ENCODE data around the gene FARP1.
"Not testable (repeated sequence)": the region's sequence is repeated elsewhere in the genome, so short reads cannot be mapped to it uniquely, and the experiment has no call there.

Gene FARP1

GRCh38 chr13:98363326-98363725 is 220.4 kb downstream of the FARP1 start:
- DNase-seq (ENCODE audit: low read depth), result no peak

DNA sequence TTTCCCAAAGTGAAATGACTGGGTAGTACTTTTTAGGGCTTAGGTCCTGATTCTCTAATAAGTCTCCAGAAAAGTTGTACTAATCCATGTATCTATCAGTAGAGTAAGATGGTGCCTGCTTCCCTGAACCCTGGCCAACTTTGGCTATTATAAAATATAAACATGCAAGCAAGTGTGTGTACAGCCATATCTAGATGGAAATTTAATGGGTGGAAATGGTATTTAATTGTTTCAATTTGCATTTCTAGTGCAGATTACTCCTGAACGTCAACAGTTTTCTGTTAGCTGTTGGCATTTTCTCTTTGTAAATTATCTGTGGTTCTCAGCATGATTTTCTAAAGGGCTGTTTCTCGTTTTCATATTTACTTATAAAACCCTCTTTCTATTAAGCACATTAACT is 221.3 kb downstream of the FARP1 start:
- DNase-seq (ENCODE audit: low read depth), result no peak

DNA sequence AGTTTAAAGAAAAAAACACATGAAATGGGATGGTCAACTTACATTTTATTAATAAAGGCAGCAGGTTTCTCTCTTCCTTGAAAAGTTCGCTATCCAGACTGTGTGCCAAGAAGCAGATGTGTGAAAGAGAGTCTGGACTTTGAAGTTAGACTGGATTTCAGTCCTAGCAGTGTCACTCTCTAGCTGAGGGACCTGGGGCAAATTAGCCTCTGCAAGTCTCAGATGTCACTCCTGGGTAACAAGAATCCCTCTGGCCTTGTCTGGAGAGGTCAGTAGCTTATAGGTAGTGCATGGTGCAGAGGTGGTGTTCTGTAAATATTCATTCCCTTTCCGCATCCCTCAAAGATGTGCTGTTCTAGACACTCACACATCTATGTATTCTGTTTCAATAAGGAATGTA is 221.8 kb downstream of the FARP1 start:
- DNase-seq (ENCODE audit: low read depth), result no peak

GRCh38 chr13:98365302-98365701 is 222.4 kb downstream of the FARP1 start:
- no peak for DNase-seq (ENCODE audit: low read depth)

GRCh38 chr13:98366010-98366409 is 223.1 kb downstream of the FARP1 start:
- DNase-seq (ENCODE audit: low read depth), result no peak

- DNase-seq (ENCODE audit: low read depth), result no peak
These were observed 223.5 kb downstream of the FARP1 start for GRCh38 chr13:98366443-98366842.

- no peak for DNase-seq (ENCODE audit: low read depth)
These were observed 224.1 kb downstream of the FARP1 start for GRCh38 chr13:98366959-98367358.

DNA sequence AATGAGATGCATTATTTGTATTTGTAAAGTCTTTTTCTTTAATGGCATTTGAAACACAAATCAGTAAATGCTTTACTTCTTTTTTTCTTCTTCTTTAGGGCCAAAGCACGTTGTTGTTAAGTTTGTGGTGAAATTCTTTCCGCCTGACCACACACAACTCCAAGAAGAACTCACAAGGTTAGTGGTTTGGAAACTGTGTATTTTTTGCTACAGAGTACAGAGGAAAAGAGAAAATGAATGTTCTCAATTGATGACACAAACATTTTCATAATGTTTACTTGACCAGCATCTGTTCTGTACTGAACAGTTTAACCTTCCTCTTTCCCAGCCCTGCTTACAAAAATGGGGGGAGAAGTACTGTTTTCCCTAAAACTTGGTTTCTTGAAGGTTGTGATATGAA is 225.1 kb downstream of the FARP1 start:
- no peak for DNase-seq (ENCODE audit: low read depth)

DNA sequence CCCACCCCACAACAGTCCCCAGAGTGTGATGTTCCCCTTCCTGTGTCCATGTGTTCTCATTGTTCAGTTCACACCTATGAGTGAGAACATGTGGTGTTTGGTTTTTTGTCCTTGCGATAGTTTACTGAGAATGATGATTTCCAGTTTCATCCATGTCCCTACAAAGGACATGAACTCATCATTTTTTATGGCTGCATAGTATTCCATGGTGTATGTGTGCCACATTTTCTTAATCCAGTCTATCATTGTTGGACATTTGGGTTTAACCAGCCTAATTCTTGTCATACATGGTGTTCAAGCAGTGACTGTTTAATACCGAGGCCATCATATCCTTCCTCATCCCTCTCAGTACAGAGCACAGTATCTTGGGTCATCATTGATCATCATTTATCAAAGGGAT is 226.6 kb downstream of the FARP1 start:
- DNase-seq (ENCODE audit: low read depth), result not testable (repeated sequence)

GRCh38 chr13:98370261-98370660 is 227.4 kb downstream of the FARP1 start:
- DNase-seq (ENCODE audit: low read depth), result no peak

GRCh38 chr13:98370806-98371515 is 228.1 kb downstream of the FARP1 start:
- peak; percentile 60 for DNase-seq (ENCODE audit: low read depth)

GRCh38 chr13:98371516-98372023 is 228.7 kb downstream of the FARP1 start:
- no peak for DNase-seq (ENCODE audit: low read depth)

- DNase-seq (ENCODE audit: low read depth), result no peak
These were observed 230.0 kb downstream of the FARP1 start for GRCh38 chr13:98372876-98373275.

- DNase-seq (ENCODE audit: low read depth), result no peak
These were observed 231.9 kb downstream of the FARP1 start for GRCh38 chr13:98374750-98375149.

DNA sequence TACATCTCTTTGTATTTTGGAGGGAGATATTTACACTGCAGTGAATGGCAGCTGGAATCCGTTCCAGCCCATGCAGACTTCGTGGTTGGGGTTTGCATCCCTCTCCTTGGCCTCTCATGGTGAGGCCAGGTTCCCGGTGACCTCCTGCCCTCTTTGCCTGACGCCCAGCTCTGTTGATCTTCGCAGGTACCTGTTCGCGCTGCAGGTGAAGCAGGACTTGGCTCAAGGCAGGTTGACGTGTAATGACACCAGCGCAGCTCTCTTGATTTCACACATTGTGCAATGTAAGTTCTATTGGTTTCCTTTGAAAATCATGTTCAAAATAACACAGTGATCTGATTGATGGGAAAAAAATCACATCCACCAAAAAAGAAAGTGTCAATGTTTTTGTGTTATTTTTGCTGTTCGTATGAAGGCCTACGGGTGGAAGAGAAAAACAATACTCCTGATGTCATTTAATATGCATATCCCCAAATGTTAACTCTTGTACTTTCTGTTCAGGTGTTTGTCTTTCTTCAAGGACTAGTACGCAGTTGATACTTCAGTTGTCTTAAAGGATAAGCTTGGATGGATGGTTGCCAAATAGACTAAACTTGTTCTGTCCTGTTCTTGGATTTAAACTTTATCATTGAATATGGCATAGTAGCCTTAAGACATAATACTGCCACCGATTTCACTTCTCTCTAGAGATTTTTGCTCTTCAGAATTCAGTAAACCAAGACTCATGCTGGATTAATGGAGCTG is 234.9 kb downstream of the FARP1 start:
- DNase-seq (ENCODE audit: low read depth), result no peak

- no peak for DNase-seq (ENCODE audit: low read depth)
These were observed 241.8 kb downstream of the FARP1 start for GRCh38 chr13:98384739-98385138.

DNA sequence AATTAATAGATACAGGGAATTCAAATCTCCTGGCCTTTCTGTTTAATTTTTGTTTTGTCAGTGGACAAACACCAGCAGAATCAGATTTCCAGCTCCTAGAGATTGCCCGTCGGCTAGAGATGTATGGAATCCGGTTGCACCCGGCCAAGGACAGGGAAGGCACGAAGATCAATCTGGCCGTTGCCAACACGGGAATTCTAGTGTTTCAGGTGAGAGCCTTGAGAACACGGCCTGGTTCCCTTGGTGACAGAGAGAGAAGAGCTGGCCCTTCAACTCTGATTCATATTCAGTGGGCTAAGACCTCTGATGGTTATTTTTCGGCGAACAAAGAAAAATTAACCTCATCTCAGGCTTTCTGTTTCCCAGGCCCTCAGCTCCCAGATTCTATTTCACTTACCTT is 242.7 kb downstream of the FARP1 start:
- DNase-seq (ENCODE audit: low read depth), result no peak

DNA sequence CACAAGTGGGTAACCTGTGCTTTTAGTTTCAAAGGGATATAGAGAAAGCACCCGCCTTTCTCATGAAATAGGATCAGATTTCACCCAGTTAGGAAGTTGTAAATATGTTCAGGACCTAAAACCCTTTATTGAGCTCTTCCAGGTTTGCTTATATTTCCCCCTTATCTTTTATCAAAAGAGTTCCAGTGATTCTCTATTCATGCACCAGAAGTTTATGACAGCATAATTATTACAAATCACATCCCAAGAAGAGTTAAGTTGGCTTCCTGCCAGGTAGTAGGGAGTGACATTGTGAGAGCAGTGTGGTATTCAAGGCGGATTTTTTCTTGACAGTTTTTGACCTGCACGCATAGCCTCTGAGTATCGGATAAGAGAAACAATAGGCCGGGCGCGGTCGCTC is 243.7 kb downstream of the FARP1 start:
- no peak for DNase-seq (ENCODE audit: low read depth)

GRCh38 chr13:98389319-98389718 is 246.4 kb downstream of the FARP1 start:
- no peak for DNase-seq (ENCODE audit: low read depth)

DNA sequence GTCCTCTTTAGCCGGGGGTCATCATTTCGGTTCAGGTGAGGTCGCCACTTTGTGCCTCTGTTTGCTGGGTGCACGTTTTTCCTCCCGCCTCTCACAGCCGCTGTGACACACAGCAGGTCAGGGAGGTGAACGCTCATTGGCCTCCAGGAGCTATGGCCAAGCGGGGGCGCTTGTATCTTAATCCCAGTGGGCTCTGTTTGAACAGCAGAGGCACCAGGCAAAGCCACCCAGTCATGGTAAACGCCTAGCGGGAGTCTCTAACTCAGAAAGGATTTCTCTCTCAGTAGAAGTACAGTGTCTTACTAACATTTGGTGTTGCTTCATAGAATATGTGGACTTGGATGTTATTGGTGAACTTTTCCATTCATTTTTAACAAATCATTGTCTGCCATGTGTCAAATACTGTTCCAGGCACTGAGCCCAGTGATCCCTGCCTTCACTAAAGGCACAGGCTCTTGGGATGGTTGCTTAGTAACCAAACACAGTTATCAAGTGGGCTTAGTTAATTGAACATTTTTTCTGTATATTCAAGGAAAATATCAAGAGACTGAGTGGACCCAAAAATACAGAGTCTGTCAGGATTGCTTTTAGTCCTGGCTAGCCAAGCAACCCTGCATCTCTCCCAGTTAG is 247.3 kb downstream of the FARP1 start:
- peak; percentile 22 for DNase-seq (ENCODE audit: low read depth)

DNA sequence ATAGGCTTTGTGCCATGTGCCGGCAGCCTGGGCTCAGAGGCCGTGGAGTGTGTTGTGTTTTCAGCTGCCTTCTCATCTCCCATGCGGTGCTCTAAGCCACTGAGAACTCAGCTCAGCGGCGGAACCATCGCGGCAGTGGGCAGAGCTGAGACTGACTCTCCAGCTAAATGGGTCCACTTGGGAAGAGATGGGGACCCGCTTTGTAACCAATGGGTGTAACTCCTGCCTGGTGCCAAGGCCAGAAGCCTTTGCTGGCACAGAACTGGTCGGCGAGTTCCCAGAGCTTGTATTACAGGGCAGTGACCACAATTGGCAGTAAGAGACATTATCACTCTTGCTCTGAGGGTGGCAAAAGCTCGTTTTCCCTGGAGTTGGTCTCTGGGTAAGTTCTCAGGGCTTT is 251.0 kb downstream of the FARP1 start:
- no peak for DNase-seq (ENCODE audit: low read depth)

DNA sequence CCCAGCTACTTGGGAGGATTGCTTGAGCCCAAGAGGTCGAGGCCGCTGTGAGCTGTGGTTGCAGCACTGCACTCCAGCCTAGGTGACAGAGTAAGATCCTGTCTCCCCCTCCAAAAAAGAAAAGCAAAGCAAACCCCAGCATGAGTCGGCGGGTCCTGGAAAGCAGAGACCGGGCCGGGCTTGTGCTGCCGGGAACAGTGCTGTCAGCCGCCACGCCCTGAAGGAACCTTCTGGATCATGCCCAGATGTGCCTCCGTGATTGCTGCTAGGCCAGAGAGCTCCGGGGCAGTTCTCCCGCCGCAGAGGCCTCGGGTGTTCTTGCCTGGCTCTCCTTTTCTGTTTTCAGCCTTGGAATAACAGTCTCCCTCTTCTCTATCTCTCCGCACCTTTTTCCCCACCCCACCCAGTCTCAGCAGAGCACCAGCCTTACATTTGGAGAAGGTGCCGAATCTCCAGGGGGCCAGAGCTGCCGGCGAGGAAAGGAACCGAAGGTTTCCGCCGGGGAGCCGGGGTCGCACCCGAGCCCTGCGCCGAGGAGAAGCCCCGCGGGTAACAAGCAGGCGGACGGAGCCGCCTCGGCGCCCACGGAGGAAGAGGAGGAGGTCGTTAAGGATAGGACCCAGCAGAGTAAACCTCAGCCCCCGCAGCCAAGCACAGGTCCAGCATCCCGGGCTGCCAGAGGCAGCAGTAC is 252.1 kb downstream of the FARP1 start:
- DNase-seq (ENCODE audit: low read depth), result no peak

Measured in fibroblast of the conjunctiva (primary cell).